ENCODE results near the gene SLC18A2.

Gene SLC18A2

DNA sequence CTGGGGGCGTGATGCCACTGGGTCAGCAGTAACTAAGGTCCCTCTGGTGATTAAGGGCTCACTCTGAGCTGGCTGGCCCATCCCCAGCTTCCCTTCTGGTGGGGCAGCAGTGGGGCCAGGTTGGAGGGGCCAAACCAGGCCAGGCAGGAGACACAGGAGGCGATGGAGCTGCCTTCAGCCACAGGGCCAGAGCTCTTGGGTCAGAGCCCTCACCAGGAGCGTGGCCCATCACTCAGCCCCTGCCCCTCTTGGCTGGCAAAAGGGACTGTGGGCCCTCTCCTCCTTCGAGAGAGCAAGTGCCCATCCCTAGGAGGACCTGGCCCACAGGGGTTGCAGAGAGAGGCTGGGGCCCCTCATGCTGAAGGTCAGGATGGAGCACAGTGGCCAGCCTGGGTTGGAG lies 39.1 kb upstream of the SLC18A2 start:
- Histone ChIP-seq H3K27me3 (replicated peaks; ENCODE audit: insufficient read depth, low read length) (no peaks in the 10 kb centered on the region), H3K4me1 (ENCODE audit: low read length) (no peaks in the 10 kb centered on the region), H3K9me3 (replicated peaks; ENCODE audit: insufficient read depth, low read length) (no peaks in the 10 kb centered on the region), H4K20me1 (ENCODE audit: insufficient read depth, low read length) (no peaks in the 10 kb centered on the region), H3F3A (ENCODE audit: insufficient read depth, low read length) (no peaks in the 10 kb centered on the region), H3K79me2 (ENCODE audit: low read length) (no peaks in the 10 kb centered on the region), H3K27ac (ENCODE audit: low read length) (no peak overlapping the region), H2AFZ (ENCODE audit: low read length) (no peak overlapping the region), H3K4me2 (ENCODE audit: low read depth, low read length) (no peak overlapping the region), H3K36me3 (replicated peaks; ENCODE audit: insufficient read depth, low read length) (no peaks in the 10 kb centered on the region), H3K9ac (ENCODE audit: low read length) (no peak overlapping the region), H3K9me2 (replicated peaks; ENCODE audit: insufficient read depth, low read length) (no peaks in the 10 kb centered on the region), H3K4me3 (ENCODE audit: low read length) (no peak overlapping the region)
- DNase-seq = no peak
- TF ChIP-seq EZH2 (optimal IDR thresholded peaks at IDR 0.05; ENCODE audit: low read depth, low read length) = no peak

DNA sequence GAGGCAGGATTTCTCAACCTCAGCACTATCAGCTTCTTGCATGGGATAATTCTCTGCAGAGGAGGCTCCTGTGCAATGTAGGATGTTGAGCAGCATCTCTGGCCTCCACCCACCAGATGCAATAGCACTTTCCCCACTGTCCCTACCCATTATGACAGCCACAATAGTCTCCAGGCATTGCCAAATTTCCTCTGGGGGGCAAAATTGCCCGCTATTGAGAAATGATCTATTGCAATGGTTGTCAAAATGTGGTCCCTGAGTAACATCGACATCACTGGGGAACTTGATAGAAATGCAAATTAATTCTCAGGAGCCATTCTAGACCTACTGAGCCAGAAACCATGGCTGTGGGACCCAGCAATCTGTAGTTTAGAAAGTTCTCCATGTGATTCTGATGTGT lies 36.6 kb upstream of the SLC18A2 start:
- no peak for DNase-seq
- H3K4me1 ChIP-seq (ENCODE audit: low read length) = no peaks in the 10 kb centered on the region
- no peak overlapping the region for H2AFZ ChIP-seq (ENCODE audit: low read length)
- no peaks in the 10 kb centered on the region for H3F3A ChIP-seq (ENCODE audit: insufficient read depth, low read length)
- H3K9ac ChIP-seq (ENCODE audit: low read length) = no peak overlapping the region
- H3K36me3 ChIP-seq (replicated peaks; ENCODE audit: insufficient read depth, low read length) = no peaks in the 10 kb centered on the region
- no peak overlapping the region for H3K27ac ChIP-seq (ENCODE audit: low read length)
- H3K9me2 ChIP-seq (replicated peaks; ENCODE audit: insufficient read depth, low read length) = no peaks in the 10 kb centered on the region
- no peaks in the 10 kb centered on the region for H3K9me3 ChIP-seq (replicated peaks; ENCODE audit: insufficient read depth, low read length)
- no peaks in the 10 kb centered on the region for H3K79me2 ChIP-seq (ENCODE audit: low read length)
- no peak overlapping the region for H3K4me3 ChIP-seq (ENCODE audit: low read length)
- H3K4me2 ChIP-seq (ENCODE audit: low read depth, low read length) = no peak overlapping the region
- TF ChIP-seq EZH2phosphoT487 (IDR thresholded peaks at IDR 0.05; ENCODE audit: low read length) (no peak), EZH2 (optimal IDR thresholded peaks at IDR 0.05; ENCODE audit: low read depth, low read length) (no peak)
- TF ChIP-seq, protein P1, sequence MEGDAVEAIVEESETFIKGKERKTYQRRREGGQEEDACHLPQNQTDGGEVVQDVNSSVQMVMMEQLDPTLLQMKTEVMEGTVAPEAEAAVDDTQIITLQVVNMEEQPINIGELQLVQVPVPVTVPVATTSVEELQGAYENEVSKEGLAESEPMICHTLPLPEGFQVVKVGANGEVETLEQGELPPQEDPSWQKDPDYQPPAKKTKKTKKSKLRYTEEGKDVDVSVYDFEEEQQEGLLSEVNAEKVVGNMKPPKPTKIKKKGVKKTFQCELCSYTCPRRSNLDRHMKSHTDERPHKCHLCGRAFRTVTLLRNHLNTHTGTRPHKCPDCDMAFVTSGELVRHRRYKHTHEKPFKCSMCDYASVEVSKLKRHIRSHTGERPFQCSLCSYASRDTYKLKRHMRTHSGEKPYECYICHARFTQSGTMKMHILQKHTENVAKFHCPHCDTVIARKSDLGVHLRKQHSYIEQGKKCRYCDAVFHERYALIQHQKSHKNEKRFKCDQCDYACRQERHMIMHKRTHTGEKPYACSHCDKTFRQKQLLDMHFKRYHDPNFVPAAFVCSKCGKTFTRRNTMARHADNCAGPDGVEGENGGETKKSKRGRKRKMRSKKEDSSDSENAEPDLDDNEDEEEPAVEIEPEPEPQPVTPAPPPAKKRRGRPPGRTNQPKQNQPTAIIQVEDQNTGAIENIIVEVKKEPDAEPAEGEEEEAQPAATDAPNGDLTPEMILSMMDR (IDR thresholded peaks at IDR 0.05; ENCODE audit: low read length) = no peak
- no peaks in the 10 kb centered on the region for H4K20me1 ChIP-seq (ENCODE audit: insufficient read depth, low read length)
- no peaks in the 10 kb centered on the region for H3K27me3 ChIP-seq (replicated peaks; ENCODE audit: insufficient read depth, low read length)

DNA sequence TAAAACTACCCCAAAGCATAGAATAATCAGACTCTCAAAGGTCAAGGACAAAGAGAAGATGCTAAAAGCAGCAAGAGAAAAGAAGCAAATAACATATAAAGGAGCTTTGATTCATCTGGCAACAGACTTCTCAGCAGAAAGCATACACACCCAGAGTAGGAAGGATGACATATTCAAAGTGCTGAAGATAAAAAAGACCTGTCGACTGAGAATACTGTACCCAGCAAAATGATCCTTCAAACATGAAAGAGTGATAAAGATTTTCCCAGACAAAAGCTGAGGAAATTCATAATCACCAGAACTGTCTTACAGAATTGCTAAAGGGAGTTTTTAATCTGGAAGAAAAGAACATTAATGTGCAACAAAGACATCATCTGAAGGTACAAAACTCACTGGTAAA lies 28.7 kb upstream of the SLC18A2 start:
- Histone ChIP-seq H3K36me3 (replicated peaks; ENCODE audit: insufficient read depth, low read length) (no peaks in the 10 kb centered on the region), H3K4me3 (ENCODE audit: low read length) (no peak overlapping the region), H3K27me3 (replicated peaks; ENCODE audit: insufficient read depth, low read length) (peaks cover 6% of the 10 kb centered on the region), H3K79me2 (ENCODE audit: low read length) (no peaks in the 10 kb centered on the region), H3K9me3 (replicated peaks; ENCODE audit: insufficient read depth, low read length) (no peaks in the 10 kb centered on the region; the same call in 1 of the 2 replicates), H3K27ac (ENCODE audit: low read length) (no peak overlapping the region), H3K9me2 (replicated peaks; ENCODE audit: insufficient read depth, low read length) (no peaks in the 10 kb centered on the region), H3K4me1 (ENCODE audit: low read length) (no peaks in the 10 kb centered on the region), H2AFZ (ENCODE audit: low read length) (no peak overlapping the region), H3K9ac (ENCODE audit: low read length) (no peak overlapping the region), H4K20me1 (ENCODE audit: insufficient read depth, low read length) (no peaks in the 10 kb centered on the region), H3F3A (ENCODE audit: insufficient read depth, low read length) (no peaks in the 10 kb centered on the region), H3K4me2 (ENCODE audit: low read depth, low read length) (no peak overlapping the region)
- no peak for DNase-seq
- TF ChIP-seq, protein P1 (IDR thresholded peaks at IDR 0.05; ENCODE audit: low read length) = no peak

GRCh38 chr10:117214401-117214800 lies 26.5 kb upstream of the SLC18A2 start:
- TF ChIP-seq EZH2phosphoT487 (IDR thresholded peaks at IDR 0.05; ENCODE audit: low read length) (no peak), EZH2 (optimal IDR thresholded peaks at IDR 0.05; ENCODE audit: low read depth, low read length) (no peak)
- TF ChIP-seq, protein P1 (IDR thresholded peaks at IDR 0.05; ENCODE audit: low read length) = no peak
- Histone ChIP-seq H3K9me3 (replicated peaks; ENCODE audit: insufficient read depth, low read length) (no peaks in the 10 kb centered on the region; the same call in 1 of the 2 replicates), H3K9me2 (replicated peaks; ENCODE audit: insufficient read depth, low read length) (no peaks in the 10 kb centered on the region), H3K36me3 (replicated peaks; ENCODE audit: insufficient read depth, low read length) (no peaks in the 10 kb centered on the region), H3K9ac (ENCODE audit: low read length) (no peak overlapping the region), H3K4me3 (ENCODE audit: low read length) (no peak overlapping the region), H3K79me2 (ENCODE audit: low read length) (no peaks in the 10 kb centered on the region), H2AFZ (ENCODE audit: low read length) (no peak overlapping the region), H4K20me1 (ENCODE audit: insufficient read depth, low read length) (no peaks in the 10 kb centered on the region), H3K27ac (ENCODE audit: low read length) (no peak overlapping the region), H3K27me3 (replicated peaks; ENCODE audit: insufficient read depth, low read length) (peaks cover 6% of the 10 kb centered on the region), H3K4me1 (ENCODE audit: low read length) (no peaks in the 10 kb centered on the region), H3K4me2 (ENCODE audit: low read depth, low read length) (no peak overlapping the region), H3F3A (ENCODE audit: insufficient read depth, low read length) (no peaks in the 10 kb centered on the region)
- DNase-seq = no peak

All from MM.1S (cell line).